H54 (cell line): ENCODE data around the gene LRRK1.

ENCODE experiments used
- DNase-seq: peaks from one replicate; pipeline ENCODE4 v3.0.0; 2011; ENCODE audit warnings: low spot score, mixed read lengths; ENCODE audit not compliant: insufficient read length
- FAIRE-seq: peaks from 3 replicates; lab custom pipeline; 2011; peaks lifted over from hg19 to GRCh38; lab: Jason Lieb, UNC
- POLR2A ChIP-seq: IDR thresholded peaks from 2 replicates; pipeline ENCODE4 v1.6.1; 2011; ENCODE audit warnings: low read depth, mild to moderate bottlenecking, low read length

The LRRK1 gene

GRCh38 chr15:100899601-100900000 lies 19.6 kb upstream of the LRRK1 start:
- no peak for FAIRE-seq
- no peak for DNase-seq
- no peak for TF ChIP-seq POLR2A

DNA sequence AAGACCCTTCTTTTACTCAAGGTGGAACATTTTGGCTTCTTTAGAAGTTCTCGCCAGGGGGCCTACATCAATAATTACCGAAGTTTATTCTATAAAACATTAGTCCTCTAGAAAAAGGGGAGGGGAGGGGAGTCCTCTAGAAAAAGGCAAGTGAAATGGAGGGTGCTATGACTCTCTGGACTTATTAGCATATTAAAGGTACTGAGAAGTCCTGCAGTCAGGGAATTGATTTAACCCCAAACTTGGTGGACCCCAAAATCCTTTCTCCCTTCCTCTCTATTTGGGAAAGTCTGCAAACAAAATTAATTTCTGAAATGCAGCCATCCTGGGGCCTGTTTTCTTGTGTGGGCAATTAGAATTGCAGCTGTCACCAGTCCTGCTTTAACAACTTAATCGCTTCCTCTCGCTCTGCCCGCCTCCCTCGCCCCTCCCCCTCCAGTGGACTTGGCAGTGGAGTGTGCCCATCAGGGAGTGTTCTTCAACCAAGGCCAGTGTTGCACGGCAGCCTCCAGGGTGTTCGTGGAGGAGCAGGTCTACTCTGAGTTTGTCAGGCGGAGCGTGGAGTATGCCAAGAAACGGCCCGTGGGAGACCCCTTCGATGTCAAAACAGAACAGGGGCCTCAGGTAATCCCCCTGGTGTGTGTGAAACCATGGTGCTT lies 18.9 kb upstream of the LRRK1 start:
- no peak for DNase-seq
- no peak for FAIRE-seq

GRCh38 chr15:100900795-100901169 lies 18.4 kb upstream of the LRRK1 start:
- FAIRE-seq: no peak
- no peak for TF ChIP-seq POLR2A
- DNase-seq: no peak

More for the DNA sequence above, 18.9 kb upstream of the LRRK1 start:
- no peak for TF ChIP-seq POLR2A

- no peak for TF ChIP-seq POLR2A
- DNase-seq: no peak
- FAIRE-seq: no peak
These were observed 17.9 kb upstream of the LRRK1 start for GRCh38 chr15:100901296-100901695.

GRCh38 chr15:100901702-100902435 lies 17.3 kb upstream of the LRRK1 start:
- no peak for FAIRE-seq
- no peak for TF ChIP-seq POLR2A
- DNase-seq: no peak

DNA sequence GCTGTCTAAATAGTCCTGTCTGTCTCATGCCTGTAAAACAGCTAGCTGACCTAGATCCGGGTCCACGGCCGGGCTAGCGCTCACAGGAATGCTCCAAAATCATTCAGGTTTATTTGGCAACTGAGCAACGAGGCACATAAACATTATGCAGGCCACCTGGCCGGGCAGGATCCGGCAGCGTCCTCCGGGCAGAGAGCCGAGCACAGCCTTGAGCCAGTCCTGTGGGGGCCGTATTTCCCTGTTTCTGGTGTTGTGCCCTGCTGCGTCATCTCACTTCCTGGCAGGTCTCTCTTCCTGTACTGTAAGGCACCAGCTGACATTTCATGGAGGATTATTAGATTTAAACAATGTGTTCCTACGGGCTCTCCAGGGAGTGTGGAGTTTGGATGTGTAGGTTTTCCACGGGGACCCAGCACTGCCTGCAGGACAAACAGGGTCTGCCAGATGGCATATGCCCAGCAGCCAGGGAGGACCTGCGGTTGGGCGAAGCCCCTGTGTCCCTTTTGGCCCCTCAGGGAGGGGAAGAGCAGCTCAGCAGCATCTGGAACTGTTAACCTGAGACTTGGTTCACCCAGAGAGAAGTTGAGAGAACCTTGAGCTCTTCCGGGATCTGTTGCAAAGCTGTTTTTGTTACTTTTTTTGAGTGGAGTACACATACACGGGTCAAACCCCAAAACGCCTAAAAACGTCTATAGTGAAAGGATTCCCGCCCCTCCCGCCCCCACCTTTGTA lies 16.6 kb upstream of the LRRK1 start:
- no peak for TF ChIP-seq POLR2A
- DNase-seq (no peak), FAIRE-seq (no peak)

- no peak for TF ChIP-seq POLR2A
- DNase-seq (no peak), FAIRE-seq (no peak)
These were observed 16.0 kb upstream of the LRRK1 start for GRCh38 chr15:100903168-100903554.

GRCh38 chr15:100905850-100906249 lies 13.3 kb upstream of the LRRK1 start:
- TF ChIP-seq POLR2A: no peak
- FAIRE-seq (no peak), DNase-seq (no peak)

GRCh38 chr15:100908466-100908865 lies 10.7 kb upstream of the LRRK1 start:
- FAIRE-seq (no peak), DNase-seq (no peak)
- TF ChIP-seq POLR2A: no peak

DNA sequence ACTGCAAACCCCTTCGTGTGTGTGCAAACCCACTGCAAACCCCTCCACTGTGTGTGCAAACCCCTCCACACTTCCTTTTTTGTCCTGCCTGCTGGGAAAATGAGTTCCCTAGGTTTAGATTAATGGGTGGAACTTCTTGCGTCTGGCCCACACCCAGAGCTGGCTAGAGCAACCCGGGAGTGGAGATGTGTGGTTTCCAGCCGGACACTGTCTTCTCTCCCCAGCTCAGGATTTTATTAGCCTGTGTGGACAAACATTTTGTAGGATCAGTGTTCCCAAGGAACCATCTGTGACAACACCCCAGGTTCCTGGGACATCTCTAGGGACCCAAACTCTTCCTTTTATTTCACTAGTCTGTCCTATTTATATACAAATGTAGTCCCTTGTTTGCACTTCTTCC lies 9.6 kb upstream of the LRRK1 start:
- TF ChIP-seq POLR2A: no peak
- FAIRE-seq (no peak), DNase-seq (no peak)

DNA sequence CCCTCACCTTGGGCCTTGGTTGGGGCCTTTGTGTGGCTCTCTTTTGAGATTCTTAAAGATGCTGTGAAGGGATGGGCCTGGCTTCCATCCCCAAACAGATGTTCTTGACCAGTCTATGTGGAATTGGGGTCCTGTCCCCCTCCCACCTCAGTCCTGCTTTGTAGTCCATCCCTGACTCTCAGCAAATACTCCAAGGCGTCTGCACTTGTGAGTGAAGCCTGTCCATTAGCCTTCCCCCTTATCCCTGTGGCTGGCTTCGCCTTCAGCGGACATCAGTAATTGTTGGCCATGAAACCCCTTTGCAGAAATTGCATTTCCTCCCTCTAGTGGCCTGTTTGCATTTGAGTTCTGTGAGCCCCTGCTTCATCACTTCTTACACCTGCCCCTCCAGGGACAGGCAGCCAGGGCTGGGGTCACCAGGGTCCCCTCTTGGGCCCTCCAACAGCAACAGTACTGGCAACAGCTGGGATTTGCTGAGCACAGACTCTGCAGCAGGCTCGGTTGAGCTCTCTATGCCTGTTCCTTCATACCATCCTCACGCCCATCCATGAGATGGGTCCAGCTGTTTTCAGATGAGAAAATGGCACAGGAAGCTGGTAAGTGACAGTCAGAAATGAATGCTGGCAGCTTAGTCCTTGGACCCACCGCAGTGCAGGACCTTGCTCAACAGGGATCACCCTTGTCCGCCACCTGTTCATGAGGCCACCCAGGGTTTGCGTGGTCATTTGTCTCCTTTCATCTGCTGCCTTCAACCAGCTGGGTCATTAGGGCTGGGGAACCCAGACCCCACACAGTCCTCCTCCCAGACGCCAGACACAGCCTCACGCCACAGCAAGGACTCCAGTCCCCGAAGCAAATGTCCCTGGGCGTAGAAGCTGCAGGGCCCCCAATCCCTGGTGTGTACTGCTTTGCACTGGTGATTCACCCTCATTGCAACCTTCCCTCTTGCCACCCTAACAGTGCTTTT lies 8.9 kb upstream of the LRRK1 start:
- DNase-seq (no peak), FAIRE-seq (no peak)

GRCh38 chr15:100911086-100911485 lies 8.1 kb upstream of the LRRK1 start:
- FAIRE-seq (no peak), DNase-seq (no peak)
- TF ChIP-seq POLR2A: no peak

More for the DNA sequence above, 8.9 kb upstream of the LRRK1 start:
- TF ChIP-seq POLR2A: no peak

DNA sequence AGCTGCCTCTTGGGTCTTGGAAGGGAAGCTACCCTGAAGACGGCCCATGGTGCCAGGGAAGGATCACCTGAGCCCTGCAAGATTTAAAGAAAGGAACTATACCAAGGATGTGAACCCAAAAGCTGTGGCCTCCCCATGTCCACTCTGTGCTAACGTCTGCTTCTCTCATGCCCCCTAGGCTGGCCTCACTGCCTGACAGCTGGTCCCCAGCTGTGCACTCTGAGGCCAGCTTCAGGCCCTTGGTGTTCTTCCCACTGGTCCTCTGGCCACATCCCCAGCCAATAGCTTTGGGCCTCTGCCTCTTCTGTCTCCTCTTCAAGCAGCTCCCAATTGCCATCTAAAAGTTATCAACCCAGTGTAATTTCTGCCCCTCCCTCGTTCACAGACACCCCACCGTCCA lies 5.2 kb upstream of the LRRK1 start:
- DNase-seq (no peak), FAIRE-seq (no peak)
- no peak for TF ChIP-seq POLR2A
